Body of pancreas (tissue), 4 donors: ENCODE measurements around the gene CRYZL1.

Experiments used
- CTCF ChIP-seq, 7 experiments: fragments of 450-650 bp in 4 of 7; fragments of 200-600 bp in 3 of 7; sonication (generic) in 3 of 7; IDR thresholded peaks; one replicate each; pipeline ENCODE4 v1.5.1; 2016 to 2019; ENCODE audit warnings: antibody characterized with exemption in 7 of 7
- POLR2A ChIP-seq, 3 donors: fragments of 450-650 bp; IDR thresholded peaks; one replicate each; pipeline ENCODE4 v1.6.1; 2016; ENCODE audit warnings: antibody characterized with exemption in 3 of 3, mild to moderate bottlenecking in 2 of 3

GRCh38 chr21:33554982-33555344, 86.6 kb downstream of the CRYZL1 start:
- TF ChIP-seq CTCF (IDR thresholded peaks at IDR 0.05) = no peak
- no peak for TF ChIP-seq POLR2A (IDR thresholded peaks at IDR 0.05)
